H9 (cell line): ENCODE measurements around the gene MLH1. TPM values are rescaled to one million over a fixed set of nuclear protein-coding genes. Genes with fewer than 3 reads are reported as not detected.

Source experiments
- DNase-seq: peaks from one replicate; pipeline ENCODE4 v3.0.0-alpha.2; 2017
- H2AFZ ChIP-seq: one replicate; pipeline ENCODE4 v1.6.1; 2013; ENCODE audit warnings: mild to moderate bottlenecking, low read length, control low read depth, moderate library complexity
- H2AK5ac ChIP-seq: 2 replicates; pipeline ENCODE4 v1.6.1; 2013; ENCODE audit warnings: low read length, control low read depth, mixed read lengths; ENCODE audit not compliant: insufficient read length
- H2BK120ac ChIP-seq: one replicate; pipeline ENCODE4 v1.6.1; 2013; ENCODE audit warnings: low read depth, mild to moderate bottlenecking, low read length, control low read depth, inconsistent platforms; ENCODE audit not compliant: poor library complexity, severe bottlenecking
- H2BK12ac ChIP-seq: 2 replicates; pipeline ENCODE4 v1.6.1; 2013; ENCODE audit warnings: low read length, control low read depth, mixed read lengths, low read depth; ENCODE audit not compliant: insufficient read length
- H2BK15ac ChIP-seq: 2 replicates; pipeline ENCODE4 v1.6.1; 2013; ENCODE audit warnings: low read depth, low read length, control low read depth
- H2BK20ac ChIP-seq: one replicate; pipeline ENCODE4 v1.6.1; 2013; ENCODE audit warnings: low read depth, mild to moderate bottlenecking, low read length, control low read depth, inconsistent platforms; ENCODE audit not compliant: poor library complexity, severe bottlenecking
- H2BK5ac ChIP-seq: 2 replicates; pipeline ENCODE4 v1.6.1; 2013; ENCODE audit warnings: low read length, control low read depth, mixed read lengths; ENCODE audit not compliant: insufficient read length
- H3K14ac ChIP-seq: 2 replicates; pipeline ENCODE4 v1.6.1; 2013; ENCODE audit warnings: low read length, control low read depth; ENCODE audit not compliant: insufficient read depth
- H3K18ac ChIP-seq: 2 replicates; pipeline ENCODE4 v1.6.1; 2013; ENCODE audit warnings: low read depth, mild to moderate bottlenecking, mixed read lengths, low read length, control low read depth; ENCODE audit not compliant: insufficient read length
- H3K23ac ChIP-seq: 2 replicates; pipeline ENCODE4 v1.6.1; 2013; ENCODE audit warnings: low read length, control low read depth, mixed read lengths, low read depth; ENCODE audit not compliant: insufficient read length
- H3K23me2 ChIP-seq: 2 replicates; pipeline ENCODE4 v1.6.1; 2013; ENCODE audit warnings: low read depth, mild to moderate bottlenecking, mixed read lengths, low read length, control low read depth; ENCODE audit not compliant: insufficient read length, poor library complexity, severe bottlenecking
- H3K27ac ChIP-seq: 2 replicates; pipeline ENCODE4 v1.5.1; 2013; ENCODE audit warnings: low read length, control low read depth, mixed read lengths, low read depth; ENCODE audit not compliant: insufficient read length
- H3K27me3 ChIP-seq: 2 replicates; pipeline ENCODE4 v1.6.1; 2013; ENCODE audit warnings: low read length, control low read depth, inconsistent platforms; ENCODE audit not compliant: insufficient read depth
- H3K4ac ChIP-seq: 2 replicates; pipeline ENCODE4 v1.6.1; 2013; ENCODE audit warnings: low read depth, mild to moderate bottlenecking, control low read depth, inconsistent platforms, low read length, moderate library complexity
- H3K4me1 ChIP-seq: 2 replicates; pipeline ENCODE4 v1.6.1; 2013; ENCODE audit warnings: low read length, control low read depth, inconsistent platforms; ENCODE audit not compliant: insufficient read depth
- H3K4me2 ChIP-seq: 2 replicates; pipeline ENCODE4 v1.6.1; 2013; ENCODE audit warnings: low read length, control low read depth, mixed read lengths; ENCODE audit not compliant: insufficient read length, insufficient read depth
- H3K56ac ChIP-seq: 2 replicates; pipeline ENCODE4 v1.6.1; 2013; ENCODE audit warnings: low read depth, mild to moderate bottlenecking, mixed read lengths, low read length, control low read depth; ENCODE audit not compliant: insufficient read length
- H3K79me1 ChIP-seq: 2 replicates; pipeline ENCODE4 v1.6.1; 2013; ENCODE audit warnings: low read depth, mild to moderate bottlenecking, moderate library complexity, low read length, control low read depth, inconsistent platforms; ENCODE audit not compliant: insufficient read depth, poor library complexity, severe bottlenecking
- H3K79me2 ChIP-seq: 2 replicates; pipeline ENCODE4 v1.6.1; 2013; ENCODE audit warnings: low read length, control low read depth, inconsistent platforms; ENCODE audit not compliant: insufficient read depth
- H3K9ac ChIP-seq: 2 replicates; pipeline ENCODE4 v1.6.1; 2013; ENCODE audit warnings: low read length, control low read depth, mixed read lengths; ENCODE audit not compliant: insufficient read length; ENCODE audit errors: extremely low read depth
- H3K9me3 ChIP-seq: one replicate; pipeline ENCODE4 v1.6.1; 2013; ENCODE audit warnings: low read depth, low read length, inconsistent platforms; ENCODE audit not compliant: control insufficient read depth
- H3T11ph ChIP-seq: one replicate; pipeline ENCODE4 v1.6.1; 2013; ENCODE audit warnings: mild to moderate bottlenecking, low read length, control low read depth, inconsistent platforms
- H4K20me1 ChIP-seq: one replicate; pipeline ENCODE4 v1.6.1; 2013; ENCODE audit not compliant: control insufficient read depth, insufficient read length, insufficient read depth
- H4K5ac ChIP-seq: 2 replicates; pipeline ENCODE4 v1.6.1; 2013; ENCODE audit warnings: low read depth, mild to moderate bottlenecking, mixed read lengths, low read length, control low read depth; ENCODE audit not compliant: insufficient read length
- H4K8ac ChIP-seq: replicated peaks from 2 replicates; pipeline ENCODE4 v1.6.1; 2013; ENCODE audit warnings: low read length, control low read depth, mixed read lengths, low read depth; ENCODE audit not compliant: insufficient read length
- H4K91ac ChIP-seq: 2 replicates; pipeline ENCODE4 v1.6.1; 2013; ENCODE audit warnings: low read depth, mild to moderate bottlenecking, moderate library complexity, mixed read lengths, low read length, control low read depth; ENCODE audit not compliant: insufficient read length
- H3K27ac Mint-ChIP-seq, 3 experiments: 2 replicates in 2 of 3; 3 replicates in 1 of 3; pipeline ENCODE4 v1.8.0; 2020 to 2021; ENCODE audit warnings: mixed read lengths in 3 of 3, mild to moderate bottlenecking in 1 of 3, moderate library complexity in 1 of 3
- H3K27me3 Mint-ChIP-seq: 2 replicates; pipeline ENCODE4 v1.8.0; 2021; ENCODE audit warnings: low read depth, mild to moderate bottlenecking, moderate library complexity, mixed read lengths
- H3K36me3 Mint-ChIP-seq, 3 experiments: 2 replicates in 2 of 3; 3 replicates in 1 of 3; pipeline ENCODE4 v1.8.0; 2020 to 2021; ENCODE audit warnings: low read depth in 3 of 3, mixed read lengths in 3 of 3; ENCODE audit not compliant: insufficient read depth in 1 of 3
- H3K4me1 Mint-ChIP-seq, 2 experiments: 2 replicates each; pipeline ENCODE4 v1.8.0; 2020; ENCODE audit warnings: mixed read lengths in 2 of 2
- H3K4me3 Mint-ChIP-seq, 2 experiments: 2 replicates in 1 of 2; 3 replicates in 1 of 2; pipeline ENCODE4 v1.8.0; 2020 to 2021; ENCODE audit warnings: mild to moderate bottlenecking in 2 of 2, mixed read lengths in 2 of 2, moderate library complexity in 1 of 2
- H3K9me3 Mint-ChIP-seq, 2 experiments: 2 replicates in 1 of 2; 3 replicates in 1 of 2; pipeline ENCODE4 v1.8.0; 2020; ENCODE audit warnings: mild to moderate bottlenecking in 2 of 2, mixed read lengths in 2 of 2, moderate library complexity in 1 of 2
- WGBS: extraction: QIAGEN DNeasy Blood & Tissue Kit; methylation state at CpG from one replicate; pipeline ENCODE4 v1.1.7; 2013; ENCODE audit warnings: missing lambda C conversion rate, low lambda C conversion rate, mixed read lengths; ENCODE audit not compliant: insufficient read length; ENCODE audit errors: extremely low coverage; 5-methylcytosine and 5-hydroxymethylcytosine counted together
- total RNA-seq: library from RNA; stranded (reverse); gene quantifications from 2 replicates; pipeline ENCODE4 v1.2.1, GENCODE V29; 2021
- TF ChIP-seq, protein P1 (sequence below): fragments of 200-600 bp; sonication (generic); conservative IDR thresholded peaks from 3 replicates; pipeline ENCODE4 v1.8.0; 2021; ENCODE audit warnings: antibody characterized with exemption, mild to moderate bottlenecking

Gene MLH1
- total RNA-seq, 1 experiment from 2014 or later, result 45.1 TPM

DNA sequence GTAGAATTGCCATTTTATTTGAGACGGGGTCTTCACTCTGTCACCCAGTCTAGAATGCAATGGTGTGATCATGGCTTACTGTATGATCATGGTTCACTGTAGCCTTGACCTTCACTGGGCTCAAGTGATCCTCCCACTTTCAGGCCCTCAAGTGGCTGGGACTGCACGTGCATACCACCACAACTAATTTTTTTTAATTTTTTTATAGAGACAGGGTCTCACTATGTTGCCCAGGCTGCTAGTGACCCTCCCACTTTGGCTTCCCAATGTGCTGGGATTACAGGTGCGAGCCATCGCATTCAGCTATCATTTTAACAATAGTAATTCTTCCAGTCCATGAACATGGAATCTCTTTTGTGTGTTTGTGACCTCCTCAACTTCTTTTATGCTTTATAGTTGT, 12.3 kb upstream of the MLH1 start:
- Histone ChIP-seq H3T11ph (no peak overlapping the region), H2BK5ac (no peak overlapping the region), H3K4me2 (no peak overlapping the region), H2AK5ac (no peak overlapping the region), H3K4ac (no peak overlapping the region), H3K9me3 (no peaks in the 10 kb centered on the region), H3K18ac (no peak overlapping the region), H3K79me2 (no peaks in the 10 kb centered on the region), H3K79me1 (no peaks in the 10 kb centered on the region), H3K14ac (no peak overlapping the region), H4K91ac (no peak overlapping the region), H3K23me2 (no peaks in the 10 kb centered on the region), H3K9ac (no peak overlapping the region), H4K20me1 (peaks cover 3% of the 10 kb centered on the region), H3K56ac (no peak overlapping the region), H3K27me3 (no peaks in the 10 kb centered on the region), H2BK12ac (no peak overlapping the region), H2BK20ac (no peak overlapping the region), H3K4me1 (no peaks in the 10 kb centered on the region), H4K8ac (no peak overlapping the region), H2BK15ac (no peak overlapping the region), H4K5ac (no peak overlapping the region), H2BK120ac (no peak overlapping the region), H2AFZ (no peak overlapping the region), H3K27ac (no peak overlapping the region), H3K23ac (no peak overlapping the region)
- peaks cover 2% of the 10 kb centered on the region for H3K27me3 Mint-ChIP-seq
- no peaks in the 10 kb centered on the region for H3K4me1 Mint-ChIP-seq
- no CpG with 5 or more reads among the region's 4 CpGs for WGBS
- peaks cover 25 to 49% of the 10 kb centered on the region in 2 experiments for H3K9me3 Mint-ChIP-seq
- TF ChIP-seq, protein P1, sequence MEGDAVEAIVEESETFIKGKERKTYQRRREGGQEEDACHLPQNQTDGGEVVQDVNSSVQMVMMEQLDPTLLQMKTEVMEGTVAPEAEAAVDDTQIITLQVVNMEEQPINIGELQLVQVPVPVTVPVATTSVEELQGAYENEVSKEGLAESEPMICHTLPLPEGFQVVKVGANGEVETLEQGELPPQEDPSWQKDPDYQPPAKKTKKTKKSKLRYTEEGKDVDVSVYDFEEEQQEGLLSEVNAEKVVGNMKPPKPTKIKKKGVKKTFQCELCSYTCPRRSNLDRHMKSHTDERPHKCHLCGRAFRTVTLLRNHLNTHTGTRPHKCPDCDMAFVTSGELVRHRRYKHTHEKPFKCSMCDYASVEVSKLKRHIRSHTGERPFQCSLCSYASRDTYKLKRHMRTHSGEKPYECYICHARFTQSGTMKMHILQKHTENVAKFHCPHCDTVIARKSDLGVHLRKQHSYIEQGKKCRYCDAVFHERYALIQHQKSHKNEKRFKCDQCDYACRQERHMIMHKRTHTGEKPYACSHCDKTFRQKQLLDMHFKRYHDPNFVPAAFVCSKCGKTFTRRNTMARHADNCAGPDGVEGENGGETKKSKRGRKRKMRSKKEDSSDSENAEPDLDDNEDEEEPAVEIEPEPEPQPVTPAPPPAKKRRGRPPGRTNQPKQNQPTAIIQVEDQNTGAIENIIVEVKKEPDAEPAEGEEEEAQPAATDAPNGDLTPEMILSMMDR, result no peak
- no peak for DNase-seq
- peaks cover 36 to 79% (median 62%) of the 10 kb centered on the region in 3 experiments for H3K36me3 Mint-ChIP-seq
- no peak overlapping the region for H3K4me3 Mint-ChIP-seq
- no peak overlapping the region for H3K27ac Mint-ChIP-seq
